Tibial nerve (tissue), 4 donors: Measurements from ENCODE around the gene ATR. TPM values are rescaled to one million over a fixed set of nuclear protein-coding genes. Genes with fewer than 3 reads are reported as not detected.

Experiments used
- DNase-seq, 2 donors: peaks; one replicate each; pipeline ENCODE4 v3.0.0-alpha.2; 2019; ENCODE audit warnings: low spot score in 2 of 2
- H3K27ac ChIP-seq, 4 donors: fragments of 200-600 bp; sonication (generic) in 3 of 4; one replicate each; pipeline ENCODE4 v1.5.1; 2017 to 2019; ENCODE audit warnings: mild to moderate bottlenecking in 1 of 4
- H3K27me3 ChIP-seq, 2 donors: fragments of 200-600 bp; sonication (generic) in 1 of 2; one replicate each; pipeline versions ENCODE4 v1.5.1 to v1.6.0; 2017 to 2019
- H3K36me3 ChIP-seq, 3 donors: fragments of 200-600 bp; sonication (generic); one replicate each; pipeline ENCODE4 v1.5.1; 2018 to 2019
- H3K4me1 ChIP-seq, 4 donors: fragments of 200-600 bp; sonication (generic) in 3 of 4; one replicate each; pipeline ENCODE4 v1.5.1; 2017 to 2019
- H3K4me3 ChIP-seq, 4 donors: fragments of 200-600 bp; sonication (generic) in 3 of 4; one replicate each; pipeline ENCODE4 v1.5.1; 2017 to 2019; ENCODE audit warnings: mild to moderate bottlenecking in 1 of 4, moderate library complexity in 1 of 4
- H3K9me3 ChIP-seq, 4 donors: fragments of 200-600 bp; sonication (generic) in 3 of 4; one replicate each; pipeline ENCODE4 v1.5.1; 2017 to 2019
- EP300 ChIP-seq, 2 donors: sonication (generic); formaldehyde crosslinking; IDR thresholded peaks; one replicate each; pipeline ENCODE4 v1.6.1; 2017; ENCODE audit warnings: antibody characterized with exemption in 2 of 2, mild to moderate bottlenecking in 1 of 2
- POLR2A ChIP-seq, 2 donors: fragments of 450-650 bp; IDR thresholded peaks; one replicate each; pipeline ENCODE4 v1.6.1; 2017; ENCODE audit warnings: antibody characterized with exemption in 2 of 2, mild to moderate bottlenecking in 2 of 2, moderate library complexity in 2 of 2
- WGBS, 2 donors: methylation state at CpG; one replicate each; pipeline ENCODE4 v1.1.5; 2018; 5-methylcytosine and 5-hydroxymethylcytosine counted together
- total RNA-seq, 4 donors: library from RNA; depleted of rRNA; stranded (reverse); fragments of >200 nt; gene quantifications; one replicate each; pipeline ENCODE4 v1.1.0, GENCODE V29; 2016
- TF ChIP-seq, protein P1 (sequence below), 5 experiments: fragments of 200-600 bp in 3 of 5; fragments of 450-650 bp in 2 of 5; sonication (generic) in 3 of 5; IDR thresholded peaks; one replicate each; pipeline ENCODE4 v1.5.1; 2016 to 2019; ENCODE audit warnings: antibody characterized with exemption in 5 of 5, mild to moderate bottlenecking in 3 of 5, moderate library complexity in 2 of 5

Gene ATR
- total RNA-seq, 4 donors from 2014 or later: 20.8 to 43.3 (median 31.6) TPM

DNA sequence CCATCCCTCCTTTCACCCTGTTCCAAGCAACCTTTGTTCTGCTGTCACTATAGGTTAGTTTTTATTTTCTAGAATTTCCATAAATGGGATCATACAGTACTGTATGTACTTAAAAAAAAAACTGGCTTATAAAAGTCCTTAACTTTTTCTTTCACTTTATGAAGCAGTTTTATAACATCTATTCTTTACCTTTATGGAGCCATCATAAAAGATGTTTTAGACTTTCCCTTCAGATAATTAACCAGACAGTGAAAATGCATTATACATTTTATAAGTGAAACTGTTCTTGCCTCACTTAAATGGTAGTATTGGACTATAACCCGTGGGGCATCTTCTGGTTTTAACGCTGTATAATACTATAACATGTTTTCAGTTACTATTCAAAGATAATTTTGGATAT, 43.9 kb upstream of the ATR start:
- Histone ChIP-seq H3K4me3 (no peak overlapping the region), H3K36me3 (no peaks in the 10 kb centered on the region), H3K27me3 (no peaks in the 10 kb centered on the region), H3K9me3 (no peaks in the 10 kb centered on the region), H3K27ac (no peak overlapping the region), H3K4me1 (no peaks in the 10 kb centered on the region)
- no peak for DNase-seq
- TF ChIP-seq EP300 (IDR thresholded peaks at IDR 0.05): no peak
- TF ChIP-seq, protein P1, sequence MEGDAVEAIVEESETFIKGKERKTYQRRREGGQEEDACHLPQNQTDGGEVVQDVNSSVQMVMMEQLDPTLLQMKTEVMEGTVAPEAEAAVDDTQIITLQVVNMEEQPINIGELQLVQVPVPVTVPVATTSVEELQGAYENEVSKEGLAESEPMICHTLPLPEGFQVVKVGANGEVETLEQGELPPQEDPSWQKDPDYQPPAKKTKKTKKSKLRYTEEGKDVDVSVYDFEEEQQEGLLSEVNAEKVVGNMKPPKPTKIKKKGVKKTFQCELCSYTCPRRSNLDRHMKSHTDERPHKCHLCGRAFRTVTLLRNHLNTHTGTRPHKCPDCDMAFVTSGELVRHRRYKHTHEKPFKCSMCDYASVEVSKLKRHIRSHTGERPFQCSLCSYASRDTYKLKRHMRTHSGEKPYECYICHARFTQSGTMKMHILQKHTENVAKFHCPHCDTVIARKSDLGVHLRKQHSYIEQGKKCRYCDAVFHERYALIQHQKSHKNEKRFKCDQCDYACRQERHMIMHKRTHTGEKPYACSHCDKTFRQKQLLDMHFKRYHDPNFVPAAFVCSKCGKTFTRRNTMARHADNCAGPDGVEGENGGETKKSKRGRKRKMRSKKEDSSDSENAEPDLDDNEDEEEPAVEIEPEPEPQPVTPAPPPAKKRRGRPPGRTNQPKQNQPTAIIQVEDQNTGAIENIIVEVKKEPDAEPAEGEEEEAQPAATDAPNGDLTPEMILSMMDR (IDR thresholded peaks at IDR 0.05): no peak
- TF ChIP-seq POLR2A (IDR thresholded peaks at IDR 0.05): no peak
- WGBS, 2 donors: 77 to 80% methylated on average over 2 of the region's 2 CpGs

DNA sequence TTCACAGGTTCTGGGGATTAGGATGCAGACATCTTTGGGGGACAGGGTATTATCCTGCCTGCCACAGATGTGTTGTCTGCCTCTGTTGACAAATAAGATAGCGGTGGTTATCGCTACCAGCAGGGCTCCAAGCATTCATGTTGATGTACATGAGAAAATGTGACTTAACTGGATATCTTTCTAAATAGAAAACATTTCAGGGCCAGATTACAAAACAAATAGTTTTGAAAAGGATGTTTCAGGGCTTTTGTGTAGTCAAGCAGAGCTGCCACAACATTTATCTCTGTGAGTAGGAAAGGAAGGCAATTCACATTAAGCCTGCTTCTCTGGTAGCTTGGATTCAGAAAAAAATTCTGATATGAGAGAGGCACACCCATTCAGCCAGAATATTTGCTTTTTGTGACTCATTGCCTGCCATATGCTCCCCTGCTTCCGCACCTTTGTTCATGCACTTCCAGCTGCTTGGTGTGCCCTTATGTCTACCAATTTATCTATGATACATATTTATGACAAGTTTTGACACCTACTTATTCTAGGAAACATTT, 40.5 kb upstream of the ATR start:
- Histone ChIP-seq H3K4me1 (no peaks in the 10 kb centered on the region), H3K27ac (no peak overlapping the region), H3K9me3 (no peaks in the 10 kb centered on the region), H3K27me3 (no peaks in the 10 kb centered on the region), H3K4me3 (no peak overlapping the region), H3K36me3 (no peaks in the 10 kb centered on the region)
- TF ChIP-seq, protein P1 (IDR thresholded peaks at IDR 0.05): no peak
- no peak for TF ChIP-seq EP300 (IDR thresholded peaks at IDR 0.05)
- no peak for TF ChIP-seq POLR2A (IDR thresholded peaks at IDR 0.05)
- DNase-seq: no peak
- WGBS, 2 donors: 95 to 97% methylated on average over 3 of the region's 3 CpGs

DNA sequence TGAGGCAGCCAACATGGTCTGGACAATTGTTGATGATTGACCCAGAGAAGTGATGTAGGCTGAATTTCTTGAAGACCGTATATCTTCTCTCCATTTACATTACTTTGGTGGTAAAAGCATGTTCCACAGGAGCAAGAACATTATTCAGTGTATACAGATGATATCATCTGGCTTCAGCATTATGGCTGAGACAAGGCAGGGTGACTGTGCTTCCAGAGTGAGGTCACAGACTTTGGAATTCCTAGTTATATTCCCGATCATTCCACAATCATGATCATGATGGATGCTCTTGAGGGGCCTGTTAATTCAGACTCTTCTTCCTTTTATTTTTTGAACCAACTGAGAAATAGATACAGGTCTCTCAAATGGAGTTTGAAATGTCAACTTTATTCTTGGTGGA, 36.6 kb upstream of the ATR start:
- Histone ChIP-seq H3K36me3 (no peaks in the 10 kb centered on the region), H3K9me3 (no peaks in the 10 kb centered on the region), H3K4me3 (no peak overlapping the region), H3K4me1 (no peaks in the 10 kb centered on the region), H3K27me3 (no peaks in the 10 kb centered on the region), H3K27ac (no peak overlapping the region)
- TF ChIP-seq, protein P1 (IDR thresholded peaks at IDR 0.05): no peak
- TF ChIP-seq EP300 (IDR thresholded peaks at IDR 0.05) (no peak), POLR2A (IDR thresholded peaks at IDR 0.05) (no peak)
- 74 to 78% methylated on average over 2 of the region's 2 CpGs for WGBS, 2 donors
- DNase-seq: no peak

DNA sequence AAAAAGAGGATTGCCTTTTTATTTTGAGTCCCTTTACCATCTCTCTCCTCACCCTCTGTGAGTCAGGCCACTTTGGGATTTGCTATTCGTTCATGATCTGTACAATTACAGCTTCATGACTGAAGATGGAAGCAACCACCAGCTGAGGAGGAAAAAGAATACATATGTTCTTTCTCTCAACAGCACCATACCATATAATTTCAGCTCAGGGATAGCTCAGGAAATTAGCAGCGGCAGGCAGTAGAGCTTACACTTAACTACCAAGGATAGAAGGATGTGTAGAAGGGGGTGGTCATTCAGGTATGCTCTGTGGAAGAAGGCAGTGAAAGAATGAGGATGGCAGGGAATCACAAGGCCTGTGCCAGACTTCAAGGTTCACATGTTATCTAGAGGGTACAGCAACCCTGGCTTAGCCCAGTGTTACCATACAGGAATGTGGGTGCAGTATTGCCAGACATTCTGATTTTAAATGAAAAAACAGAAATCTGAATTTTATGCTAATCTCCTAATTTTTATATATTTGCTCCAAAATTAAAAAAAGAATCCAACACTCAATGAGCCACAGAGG, 35.6 kb upstream of the ATR start:
- Histone ChIP-seq H3K4me1 (no peaks in the 10 kb centered on the region), H3K9me3 (no peaks in the 10 kb centered on the region), H3K36me3 (no peaks in the 10 kb centered on the region), H3K27ac (no peak overlapping the region), H3K27me3 (no peaks in the 10 kb centered on the region), H3K4me3 (no peak overlapping the region)
- TF ChIP-seq EP300 (IDR thresholded peaks at IDR 0.05): no peak
- TF ChIP-seq, protein P1 (IDR thresholded peaks at IDR 0.05): no peak
- no peak for TF ChIP-seq POLR2A (IDR thresholded peaks at IDR 0.05)
- DNase-seq: no peak
- 64 to 88% methylated on average over 2 of the region's 2 CpGs for WGBS, 2 donors

DNA sequence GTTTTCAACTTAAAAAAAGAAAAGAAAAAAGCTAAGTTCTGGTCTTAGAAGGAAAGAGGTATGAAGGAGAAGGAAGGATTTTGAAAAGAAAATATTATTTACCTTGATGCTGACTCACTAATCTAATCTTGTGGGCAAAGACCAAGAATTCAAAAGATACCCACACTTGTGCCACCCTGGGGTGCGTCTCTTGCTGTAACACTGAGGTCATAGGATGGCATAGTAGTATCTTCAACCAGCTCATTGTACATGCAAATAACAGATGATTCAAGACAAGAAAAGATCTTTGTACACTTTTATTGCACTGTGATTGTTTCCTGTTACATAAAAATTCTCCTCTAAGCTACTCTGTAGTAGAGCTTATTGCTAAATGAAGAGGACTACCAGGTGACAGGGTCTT, 35.0 kb upstream of the ATR start:
- Histone ChIP-seq H3K4me3 (no peak overlapping the region), H3K27ac (peak overlapping the region in 1 of 4 donors; percentile 59), H3K9me3 (no peaks in the 10 kb centered on the region), H3K27me3 (no peaks in the 10 kb centered on the region), H3K36me3 (no peaks in the 10 kb centered on the region), H3K4me1 (no peaks in the 10 kb centered on the region)
- 59 to 79% methylated on average over 1 of the region's 1 CpG for WGBS, 2 donors
- DNase-seq: no peak
- no peak for TF ChIP-seq POLR2A (IDR thresholded peaks at IDR 0.05)
- TF ChIP-seq, protein P1 (IDR thresholded peaks at IDR 0.05): no peak
- TF ChIP-seq EP300 (IDR thresholded peaks at IDR 0.05): no peak
